HCT116 (cell line): Measurements from ENCODE around the gene NALCN. TPM values are rescaled to one million over a fixed set of nuclear protein-coding genes. Genes with fewer than 3 reads are reported as not detected.

Source experiments
- ATAC-seq: fragments of 200-7000 bp; cut with Tn5 transposase; 2 replicates; pipeline ENCODE4 v1.9.1; 2020; ENCODE audit warnings: mild to moderate bottlenecking, moderate library complexity
- BruUV-seq: library from RNA; stranded (reverse); fragments of 400-500 nt; replicated peaks from 2 replicates; lab custom pipeline; 2021; lab: Mats Ljungman, UMichigan
- CTCF ChIA-PET: fragments of 300-600 bp; sonication (Branson Sonifier 250); formaldehyde crosslinking; loops from one replicate; lab custom pipeline; 2021; ENCODE audit warnings: antibody characterized with exemption; lab: Charles Lee
- POLR2A ChIA-PET: fragments of 300-600, 350-600 bp; sonication (Branson Sonifier 250); formaldehyde crosslinking; loops from one replicate; lab custom pipeline; 2021; ENCODE audit warnings: antibody characterized with exemption; lab: Charles Lee
- RAD21 ChIA-PET, 2 experiments: fragments of 300-600 bp; sonication (Branson Sonifier 250); formaldehyde crosslinking; loops; one replicate each; lab custom pipeline; 2023; ENCODE audit warnings: low total read pairs in 2 of 2; ENCODE audit not compliant: uncharacterized antibody in 2 of 2, unreplicated experiment in 2 of 2, low non-redundant PET in 1 of 2; lab: Charles Lee
- DNase-seq: peaks from one replicate; pipeline ENCODE4 v3.0.0-alpha.2; 2010; ENCODE audit warnings: low read depth, low spot score
- H2AFZ ChIP-seq: fragments of 200-600 bp; shearing (Covaris generic), sonication (generic); 2 replicates; pipeline ENCODE4 v1.6.1; 2017; ENCODE audit warnings: low read depth, mixed run types, mixed read lengths, antibody characterized with exemption, low read length; ENCODE audit not compliant: poor library complexity, severe bottlenecking
- H3K27ac ChIP-seq: 2 replicates; pipeline ENCODE4 v1.5.1; 2012; ENCODE audit warnings: low read depth, low read length
- H3K27me3 ChIP-seq: fragments of 200-600 bp; sonication (generic); 2 replicates; pipeline ENCODE4 v1.6.1; 2016; ENCODE audit warnings: mixed run types, low read length, mixed read lengths; ENCODE audit not compliant: insufficient read depth
- H3K36me3 ChIP-seq, 2 experiments: fragments of 200-500 bp in 1 of 2; fragments of 200-600 bp in 1 of 2; sonication (Bioruptor generic) in 1 of 2; sonication (generic) in 1 of 2; 2 replicates each; pipeline versions ENCODE4 v1.5.1 to v1.6.1; 2014 to 2016; ENCODE audit warnings: low read length in 2 of 2, inconsistent platforms in 1 of 2, mixed read lengths in 1 of 2, mixed run types in 1 of 2; ENCODE audit not compliant: insufficient read depth in 2 of 2, control insufficient read depth in 1 of 2
- H3K4me1 ChIP-seq, 2 experiments: fragments of 200-600 bp in 1 of 2; sonication (generic) in 1 of 2; 2 replicates each; pipeline versions ENCODE4 v1.5.1 to v1.6.1; 2012 to 2017; ENCODE audit warnings: low read length in 2 of 2, inconsistent platforms in 1 of 2, mild to moderate bottlenecking in 1 of 2, mixed read lengths in 1 of 2, mixed run types in 1 of 2, moderate library complexity in 1 of 2; ENCODE audit not compliant: insufficient read depth in 2 of 2, control insufficient read depth in 1 of 2
- H3K4me2 ChIP-seq: fragments of 200-600 bp; sonication (generic); 2 replicates; pipeline ENCODE4 v1.6.1; 2017; ENCODE audit warnings: mixed run types, low read length, mixed read lengths
- H3K4me3 ChIP-seq, 2 experiments: fragments of 200-600 bp in 1 of 2; sonication (generic) in 1 of 2; replicated peaks in 1 of 2; 2 replicates each; pipeline ENCODE4 v1.5.1; 2011 to 2016; ENCODE audit warnings: low read length in 2 of 2, control low read depth in 1 of 2, low read depth in 1 of 2, mild to moderate bottlenecking in 1 of 2, mixed read lengths in 1 of 2, mixed run types in 1 of 2
- H3K79me2 ChIP-seq: fragments of 200-600 bp; sonication (generic); 2 replicates; pipeline ENCODE4 v1.6.1; 2017; ENCODE audit warnings: mild to moderate bottlenecking, mixed run types, low read length, moderate library complexity, mixed read lengths; ENCODE audit not compliant: insufficient read depth
- H3K9ac ChIP-seq: fragments of 200-600 bp; sonication (generic); 2 replicates; pipeline ENCODE4 v1.6.1; 2016; ENCODE audit warnings: low read length, mixed read lengths
- H3K9me2 ChIP-seq: fragments of 200-600 bp; sonication (generic), shearing (Covaris generic); 2 replicates; pipeline ENCODE4 v1.6.1; 2017; ENCODE audit warnings: mixed run types, mild to moderate bottlenecking, moderate library complexity; ENCODE audit not compliant: insufficient read depth
- H3K9me3 ChIP-seq, 2 experiments: fragments of 200-500 bp in 1 of 2; fragments of 200-600 bp in 1 of 2; sonication (Bioruptor generic) in 1 of 2; sonication (generic) in 1 of 2; 2 replicates each; pipeline ENCODE4 v1.6.1; 2014 to 2017; ENCODE audit warnings: low read length in 2 of 2, mixed read lengths in 2 of 2, inconsistent platforms in 1 of 2, low read depth in 1 of 2, mild to moderate bottlenecking in 1 of 2, mixed run types in 1 of 2, moderate library complexity in 1 of 2; ENCODE audit not compliant: control insufficient read depth in 1 of 2, insufficient read depth in 1 of 2
- H4K20me1 ChIP-seq: fragments of 200-600 bp; sonication (generic), shearing (Covaris generic); 2 replicates; pipeline ENCODE4 v1.6.1; 2017; ENCODE audit warnings: mixed run types, mild to moderate bottlenecking, moderate library complexity; ENCODE audit not compliant: insufficient read depth
- ATF3 ChIP-seq: IDR thresholded peaks from 2 replicates; pipeline ENCODE4 v1.6.1; 2012
- CEBPB ChIP-seq: IDR thresholded peaks from 2 replicates; pipeline ENCODE4 v1.6.1; 2012; ENCODE audit warnings: low read depth
- CTCF ChIP-seq, 3 experiments: fragments of 200-600 bp in 1 of 3; sonication (generic) in 1 of 3; IDR thresholded peaks in 2 of 3; conservative IDR thresholded peaks in 1 of 3; 2 replicates each; pipeline ENCODE4 v1.5.1; 2012 to 2017; ENCODE audit warnings: low read depth in 2 of 3, low read length in 2 of 3, antibody characterized with exemption in 1 of 3, borderline replicate concordance in 1 of 3, control low read depth in 1 of 3, mild to moderate bottlenecking in 1 of 3, mixed read lengths in 1 of 3, mixed run types in 1 of 3, moderate library complexity in 1 of 3; ENCODE audit not compliant: insufficient read depth in 1 of 3
- ELF1 ChIP-seq: IDR thresholded peaks from 2 replicates; pipeline ENCODE4 v1.6.1; 2012; ENCODE audit warnings: low read depth, borderline replicate concordance
- EZH2phosphoT487 ChIP-seq: fragments of 200-600 bp; IDR thresholded peaks from 2 replicates; pipeline ENCODE4 v1.6.1; 2018; ENCODE audit warnings: antibody characterized with exemption, borderline replicate concordance
- JUND ChIP-seq: IDR thresholded peaks from 2 replicates; pipeline ENCODE4 v1.6.1; 2012
- POLR2A ChIP-seq: IDR thresholded peaks from 2 replicates; pipeline ENCODE4 v1.7.0; 2011; ENCODE audit warnings: borderline replicate concordance; ENCODE audit not compliant: insufficient read depth, insufficient read length; ENCODE audit errors: extremely low read depth
- POLR2AphosphoS5 ChIP-seq: IDR thresholded peaks from 2 replicates; pipeline ENCODE4 v1.6.1; 2011; ENCODE audit warnings: mild to moderate bottlenecking, low read depth, low read length, moderate library complexity
- intact Hi-C: fragments of 100-400 bp; cut with micrococcal nuclease; formaldehyde crosslinking; loops from 2 replicates; pipeline ENCODE4 v1.10.0; 2022
- total RNA-seq: library from RNA; stranded (reverse); gene quantifications from one replicate; pipeline ENCODE4 v1.2.1, GENCODE V29; 2021; ENCODE audit not compliant: unreplicated experiment
- TF ChIP-seq, protein P1 (sequence below): IDR thresholded peaks from 2 replicates; pipeline ENCODE4 v1.6.1; 2011; ENCODE audit warnings: mild to moderate bottlenecking, low read length, moderate library complexity; ENCODE audit not compliant: insufficient replicate concordance; ENCODE audit errors: extremely low read depth

NALCN gene
- total RNA-seq, 1 experiment from 2014 or later: not detected

DNA sequence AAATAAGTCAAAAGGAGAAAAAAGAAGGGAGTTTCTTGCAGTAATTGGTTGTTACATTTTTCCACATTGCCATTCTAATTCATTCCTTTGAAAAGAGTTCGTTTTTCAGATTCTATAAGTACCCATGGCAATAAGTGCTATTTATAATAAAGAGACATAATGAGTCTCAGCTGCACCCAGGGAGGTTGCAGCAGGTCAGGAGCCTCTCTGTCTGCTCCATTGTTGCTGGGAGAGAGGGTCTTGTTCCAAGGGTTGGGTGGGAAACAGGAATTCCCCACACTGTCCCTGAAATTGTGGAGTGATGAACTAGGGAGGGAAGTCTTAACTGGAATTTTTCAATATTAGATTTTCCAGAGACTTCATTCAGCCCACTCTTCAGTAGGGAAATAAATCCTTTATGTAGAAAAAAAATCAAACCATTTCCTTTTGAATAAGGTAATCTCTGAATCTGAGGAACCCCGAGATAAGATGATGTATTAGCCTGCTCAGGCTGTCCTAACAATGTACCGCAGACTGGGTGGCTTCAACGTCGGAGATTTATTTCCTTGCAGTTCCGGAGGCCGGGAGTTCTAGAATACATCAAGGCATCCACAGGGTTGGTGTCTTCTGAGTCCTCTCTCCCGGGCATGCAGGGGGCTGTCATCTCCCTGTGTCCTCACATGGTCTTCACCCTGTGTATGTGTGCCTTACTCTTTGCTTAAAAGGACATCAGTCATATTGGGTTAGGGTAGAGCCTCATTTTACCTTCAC is 399.0 kb downstream of the NALCN start:
- peaks cover 3% of the 10 kb centered on the region; the same call in 1 of the 2 replicates for H3K27me3 ChIP-seq
- H3K9me2 ChIP-seq: no peaks in the 10 kb centered on the region
- no peak for TF ChIP-seq EZH2phosphoT487
- TF ChIP-seq JUND: no peak
- TF ChIP-seq POLR2A: no peak
- no peak for TF ChIP-seq CTCF (IDR thresholded peaks at IDR 0.05 in 2 of 3, conservative IDR thresholded peaks at IDR 0.05 in 1 of 3; ENCODE audit: borderline replicate concordance in 1 of 3, insufficient read depth in 1 of 3, low read depth in 2 of 3, low read length in 2 of 3)
- no peak for TF ChIP-seq CEBPB
- TF ChIP-seq, protein P1, sequence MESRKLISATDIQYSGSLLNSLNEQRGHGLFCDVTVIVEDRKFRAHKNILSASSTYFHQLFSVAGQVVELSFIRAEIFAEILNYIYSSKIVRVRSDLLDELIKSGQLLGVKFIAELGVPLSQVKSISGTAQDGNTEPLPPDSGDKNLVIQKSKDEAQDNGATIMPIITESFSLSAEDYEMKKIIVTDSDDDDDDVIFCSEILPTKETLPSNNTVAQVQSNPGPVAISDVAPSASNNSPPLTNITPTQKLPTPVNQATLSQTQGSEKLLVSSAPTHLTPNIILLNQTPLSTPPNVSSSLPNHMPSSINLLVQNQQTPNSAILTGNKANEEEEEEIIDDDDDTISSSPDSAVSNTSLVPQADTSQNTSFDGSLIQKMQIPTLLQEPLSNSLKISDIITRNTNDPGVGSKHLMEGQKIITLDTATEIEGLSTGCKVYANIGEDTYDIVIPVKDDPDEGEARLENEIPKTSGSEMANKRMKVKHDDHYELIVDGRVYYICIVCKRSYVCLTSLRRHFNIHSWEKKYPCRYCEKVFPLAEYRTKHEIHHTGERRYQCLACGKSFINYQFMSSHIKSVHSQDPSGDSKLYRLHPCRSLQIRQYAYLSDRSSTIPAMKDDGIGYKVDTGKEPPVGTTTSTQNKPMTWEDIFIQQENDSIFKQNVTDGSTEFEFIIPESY: no peak
- TF ChIP-seq POLR2AphosphoS5: no peak
- no peak for TF ChIP-seq ELF1
- no peak for TF ChIP-seq ATF3
- TF ChIP-seq, all 23 proteins: peak for 0
- ChIA-PET POLR2A (no interaction called here), RAD21 (no interaction called here), CTCF (no interaction called here)
- Histone ChIP-seq H3K4me3 (no peak overlapping the region), H3K4me1 (no peaks in the 10 kb centered on the region), H3K4me2 (no peak overlapping the region), H3K9me3 (no peaks in the 10 kb centered on the region), H2AFZ (no peak overlapping the region), H3K9ac (no peak overlapping the region), H4K20me1 (no peaks in the 10 kb centered on the region), H3K36me3 (no peaks in the 10 kb centered on the region), H3K27ac (no peak overlapping the region), H3K79me2 (no peaks in the 10 kb centered on the region)
- ATAC-seq (no peak), DNase-seq (no peak)
- no TSS peak for BruUV-seq
- intact Hi-C loops: no loop called here
